HFF-Myc (cell line): ENCODE data around the gene MIEN1.

Experiments
- DNase-seq: peaks from one replicate; pipeline ENCODE4 v3.0.0-alpha.2; 2011; ENCODE audit warnings: low read depth; ENCODE audit errors: extremely low read depth
- H3K4me3 ChIP-seq: replicated peaks from 2 replicates; pipeline ENCODE4 v1.5.1; 2011; ENCODE audit warnings: low read depth, mild to moderate bottlenecking, control low read depth, low read length
- CTCF ChIP-seq: IDR thresholded peaks from 2 replicates; pipeline ENCODE4 v1.5.1; 2012; ENCODE audit warnings: mild to moderate bottlenecking, low read depth, low read length, control low read depth; ENCODE audit errors: missing control alignments

MIEN1 gene

GRCh38 chr17:39754958-39755553 lies 24.7 kb upstream of the MIEN1 start:
- no peak for TF ChIP-seq CTCF
- peak overlapping the region; percentile 40 for H3K4me3 ChIP-seq
- DNase-seq, result no peak

DNA sequence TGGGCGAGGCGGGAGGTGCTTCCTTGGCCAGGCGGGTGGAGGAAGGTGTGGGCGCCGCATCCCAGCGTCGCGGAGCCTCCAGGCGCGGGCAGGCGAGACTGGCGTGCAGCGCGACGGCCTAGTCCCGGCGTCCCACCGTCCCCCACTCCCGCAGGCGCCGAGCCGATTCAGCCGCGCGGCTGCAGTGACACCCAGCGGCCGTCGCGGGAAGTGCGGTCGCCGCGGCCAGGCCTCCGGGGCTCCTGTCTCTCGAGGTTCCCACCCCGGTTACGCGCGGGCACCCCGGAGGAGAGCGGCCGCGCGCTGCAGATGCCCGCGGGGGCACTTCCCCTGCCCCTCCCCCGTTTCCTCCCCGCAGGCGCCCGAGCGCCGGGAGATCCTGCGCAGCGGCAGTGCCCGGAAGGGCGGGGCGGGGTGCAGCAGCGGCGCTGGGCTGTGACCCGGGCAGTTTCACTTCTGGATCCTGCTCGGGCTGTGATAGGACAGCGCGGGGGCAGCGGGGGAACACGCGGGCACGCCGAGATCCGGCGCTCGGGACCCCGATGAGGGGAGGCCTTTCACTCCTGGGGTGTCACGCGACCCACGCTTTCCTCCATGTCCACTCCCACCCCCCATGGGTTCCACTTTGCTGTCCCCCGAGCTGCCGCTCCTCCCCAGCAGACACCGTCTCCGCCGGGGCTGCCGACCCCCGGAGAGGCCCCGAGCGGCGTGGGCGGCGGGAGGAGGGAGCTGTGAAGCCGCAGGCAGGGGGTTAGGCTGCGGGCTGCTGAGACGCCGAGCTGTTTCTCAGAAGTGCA lies 24.0 kb upstream of the MIEN1 start:
- peak overlapping the region; percentile 40 for H3K4me3 ChIP-seq
- TF ChIP-seq CTCF, result peak; percentile 71
- DNase-seq, result peak; percentile 44

DNA sequence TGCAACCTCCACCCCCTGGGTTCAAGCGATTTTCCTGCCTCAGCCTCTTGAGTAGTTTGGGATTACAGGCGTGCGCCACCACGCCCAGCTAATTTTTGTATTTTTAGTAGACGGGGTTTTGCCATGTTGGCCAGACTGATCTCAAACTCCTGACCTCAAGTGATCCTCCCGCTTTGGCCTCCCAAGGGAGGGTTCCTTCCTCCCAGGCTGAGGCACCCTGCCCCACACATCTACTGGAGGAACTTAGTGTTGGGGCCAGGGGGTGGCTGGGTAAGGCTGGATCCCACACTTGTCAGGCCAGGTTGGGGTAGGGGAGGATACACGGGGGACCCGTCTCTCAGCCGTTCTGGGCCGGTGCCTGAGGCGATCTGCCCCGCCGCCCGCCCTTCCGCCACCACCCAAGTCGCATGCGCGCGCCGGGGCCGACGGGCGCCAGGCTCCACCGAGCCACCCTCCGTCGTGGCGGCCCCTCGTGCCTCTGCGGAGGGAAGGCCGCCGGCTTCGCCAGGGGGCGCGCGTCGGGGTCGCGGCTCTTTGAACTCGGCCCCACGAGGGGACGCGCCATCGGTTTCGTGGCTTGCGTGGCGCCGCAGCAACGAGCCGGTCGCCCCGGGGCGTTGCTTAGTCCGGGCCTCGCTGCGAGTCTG lies 23.3 kb upstream of the MIEN1 start:
- no peak for DNase-seq
- TF ChIP-seq CTCF, result no peak
- H3K4me3 ChIP-seq, result peak overlapping the region; percentile 40

GRCh38 chr17:39752241-39752881 lies 22.0 kb upstream of the MIEN1 start:
- no peak for TF ChIP-seq CTCF
- H3K4me3 ChIP-seq, result no peak overlapping the region
- DNase-seq, result no peak

GRCh38 chr17:39751637-39752036 lies 21.3 kb upstream of the MIEN1 start:
- no peak for DNase-seq
- H3K4me3 ChIP-seq, result no peak overlapping the region
- no peak for TF ChIP-seq CTCF

DNA sequence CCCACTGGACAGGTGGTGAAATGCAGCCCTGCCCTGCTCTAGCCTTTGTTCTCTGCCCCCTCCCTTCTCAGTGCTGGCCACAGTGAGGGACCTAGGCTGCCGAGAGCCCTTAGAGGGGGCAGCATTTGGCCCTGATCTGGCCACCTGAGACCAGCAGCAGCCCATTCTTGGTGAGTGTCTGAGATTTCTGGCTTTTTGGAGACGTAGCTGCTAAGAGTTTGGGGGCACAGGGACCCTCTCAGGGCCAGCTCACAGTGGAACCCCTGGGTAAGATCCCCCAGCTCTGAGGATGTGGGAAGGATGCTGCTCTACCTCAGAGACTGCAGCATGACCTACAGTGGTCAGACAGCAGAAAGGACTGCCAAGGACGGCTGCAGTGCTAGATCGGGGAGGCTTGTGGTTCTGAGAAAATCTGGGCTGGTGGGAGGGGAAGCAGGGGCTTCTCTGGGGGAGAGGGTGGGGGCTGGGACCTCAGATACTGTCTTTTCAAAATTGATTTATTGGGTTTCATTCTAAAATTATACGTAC lies 20.7 kb upstream of the MIEN1 start:
- no peak for DNase-seq

More for the DNA sequence above, 20.7 kb upstream of the MIEN1 start:
- TF ChIP-seq CTCF, result no peak
- H3K4me3 ChIP-seq, result no peak overlapping the region
